ENCODE data around the gene SUGP1.
"Not testable (repeated sequence)": the region's sequence is repeated elsewhere in the genome, so short reads cannot be mapped to it uniquely, and the experiment has no call there.

- not testable (repeated sequence) for TF ChIP-seq CTCF, POLR2A, POLR2AphosphoS5, EP300 (IDR thresholded peaks at IDR 0.05)
These were observed 66.9 kb downstream of the SUGP1 start for GRCh38 chr19:19253409-19253808.

Measured in gastroesophageal sphincter (tissue), 3 donors.